GM20431 (cell line): ENCODE measurements around the gene ADAMTSL1.

Source experiments
- in situ Hi-C: fragments of 300-500 bp; cut with MseI, MboI; formaldehyde crosslinking; loops from one replicate; pipeline ENCODE4 v1.15.0; 2020; ENCODE audit warnings: low sequenced_read_pairs; ENCODE audit not compliant: unreplicated experiment

Gene ADAMTSL1

DNA sequence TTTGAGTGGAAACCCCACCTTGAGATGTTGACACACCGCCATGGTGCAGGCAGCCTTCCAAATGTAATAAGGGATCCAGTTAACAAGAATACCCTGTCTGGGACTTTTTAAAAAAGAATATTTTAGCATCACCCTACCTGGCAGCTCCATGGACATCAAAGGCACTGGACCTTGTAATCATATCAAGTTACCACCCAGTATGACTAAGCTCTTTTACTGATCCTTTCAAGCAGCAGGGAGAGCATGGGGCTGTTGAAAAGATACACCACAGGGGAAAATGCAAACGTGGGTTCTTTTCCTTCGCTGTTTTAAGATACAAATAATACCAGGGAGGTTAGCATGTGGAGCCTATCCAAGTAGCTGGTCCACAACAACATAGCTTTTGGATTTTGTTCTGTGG lies 347.8 kb downstream of the ADAMTSL1 start:
- in situ Hi-C loops: no loop called here

DNA sequence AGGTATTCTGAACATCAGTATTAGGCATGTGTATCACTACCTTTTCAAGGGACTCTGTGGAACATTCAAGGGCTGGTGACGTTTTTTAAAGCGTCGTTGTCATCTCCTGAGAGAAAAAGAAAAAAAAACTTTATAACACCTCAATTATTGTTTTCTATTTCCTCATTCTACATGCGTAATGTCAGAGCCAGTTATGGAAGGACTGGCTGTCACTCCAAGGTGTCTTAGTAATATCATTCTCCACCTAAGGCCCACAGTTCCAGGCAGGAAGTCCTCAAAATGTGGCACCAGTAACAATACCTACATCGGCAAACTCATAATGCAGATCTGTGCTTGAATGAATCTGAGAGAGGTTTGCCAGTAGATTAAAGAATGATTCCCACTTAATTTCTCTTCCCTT lies 348.9 kb downstream of the ADAMTSL1 start:
- in situ Hi-C loops: no loop called here

DNA sequence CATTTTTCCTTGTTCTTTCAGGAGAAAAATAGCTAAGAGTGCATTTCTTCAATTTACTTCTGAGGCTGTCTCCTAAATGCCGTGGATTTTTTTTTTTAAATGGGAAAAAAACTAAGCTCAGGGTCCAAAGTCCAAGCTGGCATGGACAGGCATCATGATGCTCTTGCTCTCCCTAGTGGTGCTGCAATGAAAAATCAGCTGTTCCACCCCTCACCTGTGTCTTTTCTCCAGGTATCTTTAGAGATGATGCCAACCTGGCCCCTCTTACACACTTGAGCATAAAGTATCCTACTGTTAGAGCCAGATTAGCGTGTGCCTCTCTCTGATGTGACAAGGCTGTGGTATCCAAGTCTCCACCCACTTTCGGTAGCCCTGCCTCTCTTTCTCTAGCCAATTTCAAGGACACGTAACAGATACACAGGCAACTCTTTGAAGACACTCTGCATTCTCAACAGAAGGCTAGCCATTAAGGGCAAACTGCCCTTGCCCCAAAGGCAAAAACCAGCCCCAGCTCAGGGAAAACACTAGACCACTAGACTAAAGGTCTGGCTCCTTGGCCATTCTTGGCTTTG lies 350.2 kb downstream of the ADAMTSL1 start:
- in situ Hi-C loops: no loop called here

DNA sequence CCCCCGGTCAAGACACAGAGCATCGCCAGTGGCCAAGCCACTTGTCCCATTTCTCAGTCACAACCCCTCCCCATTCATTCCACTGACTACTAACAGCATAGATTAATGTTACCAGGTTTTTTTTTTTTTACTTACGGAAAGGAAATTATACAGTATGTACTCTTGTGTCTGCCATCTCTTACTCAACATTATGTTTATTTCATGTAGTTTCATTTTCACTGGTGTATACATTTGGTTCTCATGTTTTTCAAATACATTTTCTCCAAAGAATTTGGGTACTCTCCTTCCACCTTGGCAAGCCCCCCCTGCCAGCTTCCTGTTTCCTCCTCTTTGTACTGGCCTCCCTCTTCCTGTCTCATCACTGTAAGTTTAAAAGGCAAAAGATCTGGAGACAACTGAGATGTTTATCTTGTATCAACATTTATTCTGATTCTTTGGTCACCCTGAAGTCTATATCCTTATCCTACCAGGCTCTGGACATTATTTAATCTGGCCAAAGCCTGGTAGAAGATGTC lies 351.8 kb downstream of the ADAMTSL1 start:
- in situ Hi-C loops: no loop called here

DNA sequence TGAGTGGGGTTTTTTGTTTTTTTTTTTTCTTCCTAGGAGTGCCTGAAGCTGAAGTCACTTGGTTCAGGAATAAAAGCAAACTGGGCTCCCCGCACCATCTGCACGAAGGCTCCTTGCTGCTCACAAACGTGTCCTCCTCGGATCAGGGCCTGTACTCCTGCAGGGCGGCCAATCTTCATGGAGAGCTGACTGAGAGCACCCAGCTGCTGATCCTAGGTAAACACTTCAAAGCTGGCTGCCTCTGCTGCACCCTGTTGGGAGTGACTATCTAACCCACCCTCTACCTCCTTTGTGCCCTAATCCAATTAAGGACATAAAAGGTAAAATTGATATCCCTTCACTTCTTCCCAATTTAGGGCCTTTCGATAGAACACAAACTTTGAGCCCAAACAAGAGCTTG lies 352.3 kb downstream of the ADAMTSL1 start:
- in situ Hi-C loops: no loop called here

DNA sequence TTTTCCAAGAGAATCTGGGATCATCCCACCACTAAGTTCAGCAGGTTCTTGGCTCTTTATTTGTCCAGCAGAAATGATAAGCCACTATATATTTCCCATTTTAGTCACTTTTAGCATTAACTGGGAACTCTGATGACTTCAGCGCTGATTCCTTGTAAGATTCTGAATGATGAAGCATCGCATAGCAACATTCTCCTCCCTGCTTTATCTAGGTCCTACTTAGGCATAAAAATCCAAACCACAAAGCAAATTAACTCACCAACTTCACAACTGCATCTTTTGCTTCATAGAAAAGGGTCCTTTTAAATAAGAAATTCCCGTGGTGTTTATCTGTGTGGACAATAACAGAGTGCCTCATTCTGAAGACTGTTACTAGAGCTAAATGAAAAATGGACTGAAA lies 355.1 kb downstream of the ADAMTSL1 start:
- in situ Hi-C loops: no loop called here

DNA sequence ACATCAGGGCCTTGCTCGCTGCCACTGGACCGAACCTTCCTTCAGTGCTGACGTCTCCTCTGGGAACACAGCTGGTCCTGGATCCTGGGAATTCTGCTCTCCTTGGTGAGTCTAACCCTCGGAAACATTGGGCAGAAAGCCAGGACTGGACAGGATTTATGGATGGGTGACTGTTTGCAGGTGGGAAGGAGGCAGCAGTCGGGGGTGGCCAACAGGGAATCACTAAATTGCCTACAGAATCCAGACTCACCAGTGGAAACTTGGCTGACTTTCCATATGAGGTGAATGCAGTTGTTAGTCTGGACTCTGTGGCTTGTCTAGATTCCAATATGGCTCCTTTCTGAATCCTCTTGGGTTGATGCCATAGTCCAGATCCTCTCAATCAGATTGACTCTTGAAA lies 355.9 kb downstream of the ADAMTSL1 start:
- in situ Hi-C loops: no loop called here

DNA sequence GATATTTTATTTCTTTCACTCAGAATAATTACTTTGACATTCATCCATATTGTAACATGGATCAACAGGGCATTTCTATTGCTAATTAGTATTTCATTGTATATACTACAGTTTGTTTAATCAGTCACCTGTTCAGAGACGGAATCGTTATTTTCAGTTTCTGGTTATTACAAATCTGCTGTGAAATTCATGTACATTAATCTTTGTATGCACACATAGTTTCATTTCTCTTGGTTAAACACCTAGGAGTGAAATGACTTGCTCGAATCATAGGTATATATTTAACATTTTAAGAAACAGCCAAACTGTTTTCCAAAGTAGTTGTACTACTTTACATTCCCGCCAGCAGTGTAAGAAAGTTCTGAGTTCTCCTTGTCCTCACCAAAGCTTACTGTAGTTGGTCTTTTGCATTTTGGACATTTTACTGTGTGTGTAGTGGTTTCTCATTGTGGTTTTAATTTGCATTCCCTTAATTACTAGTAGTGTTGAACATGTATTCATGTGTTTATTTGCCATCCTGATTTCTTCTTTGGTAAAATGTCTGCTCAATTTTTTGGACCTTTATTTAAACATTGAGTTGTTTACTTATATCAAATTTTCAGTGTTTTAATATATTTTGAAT lies 360.9 kb downstream of the ADAMTSL1 start:
- in situ Hi-C loops: no loop called here

DNA sequence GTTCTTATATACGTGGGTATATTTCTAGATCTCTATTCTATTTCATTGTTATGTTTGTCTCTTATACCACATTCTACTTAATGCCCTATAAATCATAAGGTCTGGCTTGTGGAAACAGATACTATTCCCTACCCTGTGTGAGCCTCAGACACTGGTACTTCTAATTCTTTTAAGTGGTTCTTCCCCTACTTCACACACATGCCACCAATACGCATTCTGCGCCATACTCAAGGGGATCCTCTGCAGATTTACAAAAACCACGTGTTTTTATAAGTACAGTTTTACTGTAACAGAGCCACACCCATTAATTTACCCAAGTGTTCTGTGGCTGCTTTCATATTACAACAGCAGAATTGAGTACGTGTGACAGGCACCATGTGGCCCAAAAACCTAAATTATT lies 363.4 kb downstream of the ADAMTSL1 start:
- in situ Hi-C loops: no loop called here

DNA sequence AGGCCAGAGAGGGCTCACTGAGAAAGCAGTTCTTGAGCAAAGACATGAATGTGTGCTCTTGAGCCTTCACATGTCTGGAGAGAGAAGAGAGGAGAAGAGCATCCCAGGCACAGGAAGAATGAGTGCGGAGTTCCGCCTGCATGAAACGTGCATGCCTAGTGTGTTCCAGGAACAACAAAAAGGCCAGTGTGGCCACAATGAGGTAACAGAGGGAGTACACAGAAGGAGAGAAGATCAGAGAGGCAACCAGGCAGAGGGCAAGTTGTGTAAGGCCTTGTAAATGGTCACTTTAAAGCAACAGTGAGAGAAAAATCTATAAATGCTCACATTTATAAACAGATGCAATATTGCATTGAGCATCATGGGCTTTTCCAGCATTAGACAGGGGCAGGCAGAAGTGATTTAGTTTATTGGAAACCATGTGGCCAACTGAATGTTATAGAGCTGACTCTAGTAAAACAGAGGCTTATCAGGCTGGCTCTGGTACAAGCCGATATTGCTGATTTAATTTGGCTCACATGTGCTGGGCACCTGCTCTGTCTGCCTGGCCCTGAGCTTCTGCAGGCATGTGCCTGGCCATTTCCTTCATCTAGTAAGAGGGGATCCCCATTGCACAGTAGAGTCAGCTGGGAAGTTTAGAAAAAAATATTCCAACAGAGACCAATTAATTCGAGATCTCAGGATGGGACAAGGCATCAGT lies 373.8 kb downstream of the ADAMTSL1 start:
- in situ Hi-C loops: no loop called here

DNA sequence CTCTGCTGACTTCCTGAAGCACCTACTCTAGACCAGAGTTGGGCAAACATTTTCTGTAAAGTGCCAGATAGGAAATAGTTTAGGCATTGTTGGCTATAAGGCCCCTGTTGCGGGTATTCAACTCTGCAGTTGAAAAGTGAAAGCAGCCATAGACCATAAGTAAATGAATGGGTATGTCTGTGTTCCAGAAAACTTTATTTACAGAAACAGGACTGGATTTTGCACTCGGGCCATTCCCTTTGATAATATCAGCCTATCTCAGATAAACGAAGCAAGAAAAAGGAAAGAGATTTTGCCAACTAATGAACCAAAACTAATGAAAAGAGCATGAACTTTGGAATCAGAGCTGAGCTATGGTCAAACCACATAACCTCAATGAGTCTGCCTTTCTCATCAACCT lies 374.7 kb downstream of the ADAMTSL1 start:
- in situ Hi-C loops: no loop called here

DNA sequence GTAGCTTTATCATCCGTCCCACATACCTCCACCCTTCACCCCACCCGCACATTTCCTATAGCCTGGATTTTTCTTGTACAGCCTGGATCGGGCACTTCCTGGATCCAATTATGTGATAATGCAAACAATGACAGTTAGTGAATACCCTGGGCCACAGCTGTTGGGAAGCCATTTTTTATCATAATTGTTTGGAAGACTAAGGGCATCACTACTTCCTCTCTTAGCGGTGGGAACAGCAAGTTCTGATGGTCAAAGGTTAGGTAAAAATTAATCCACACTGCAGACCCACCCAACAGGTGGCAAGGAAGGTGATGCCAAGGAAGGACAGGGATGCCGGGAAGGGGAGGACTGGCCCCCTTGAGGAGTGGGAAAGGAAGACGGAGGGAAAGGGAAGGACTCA lies 375.3 kb downstream of the ADAMTSL1 start:
- in situ Hi-C loops: no loop called here

DNA sequence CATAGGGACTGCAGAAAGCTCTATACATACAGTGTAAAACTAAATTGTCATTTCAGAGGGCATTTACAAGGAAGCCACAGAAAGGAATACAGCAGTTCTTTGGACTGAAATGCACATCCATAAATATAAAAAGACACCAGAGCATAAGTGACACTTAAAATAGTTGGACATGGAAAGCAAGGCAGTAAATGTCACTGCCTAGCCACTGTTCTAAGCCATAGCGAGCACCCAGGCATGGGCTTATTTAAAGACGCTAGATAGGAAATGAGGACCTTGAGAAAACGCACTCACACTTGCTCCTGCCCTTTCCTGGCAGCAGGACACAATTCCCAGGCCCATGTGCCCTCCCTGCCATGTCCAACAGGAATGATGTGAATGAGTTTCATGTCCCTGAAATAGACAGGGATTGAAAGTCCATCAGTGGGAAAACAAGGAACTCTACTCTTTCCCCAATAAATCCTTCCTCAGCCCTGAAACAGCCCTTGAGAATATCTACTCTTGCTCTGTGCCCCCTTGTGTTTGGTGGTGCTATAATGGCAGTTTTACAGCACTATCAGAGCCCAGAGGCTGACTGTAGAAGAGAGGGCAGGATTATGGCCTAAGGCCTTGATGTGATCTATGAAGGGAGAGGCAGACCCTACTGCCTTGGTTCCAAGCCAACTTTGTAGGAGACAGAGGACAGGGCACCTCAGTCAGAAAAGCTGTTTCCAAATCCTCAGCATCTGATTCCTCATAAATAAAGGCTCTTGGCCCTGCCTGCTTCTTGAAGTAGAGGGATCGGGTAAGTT lies 376.1 kb downstream of the ADAMTSL1 start:
- in situ Hi-C loops: no loop called here

DNA sequence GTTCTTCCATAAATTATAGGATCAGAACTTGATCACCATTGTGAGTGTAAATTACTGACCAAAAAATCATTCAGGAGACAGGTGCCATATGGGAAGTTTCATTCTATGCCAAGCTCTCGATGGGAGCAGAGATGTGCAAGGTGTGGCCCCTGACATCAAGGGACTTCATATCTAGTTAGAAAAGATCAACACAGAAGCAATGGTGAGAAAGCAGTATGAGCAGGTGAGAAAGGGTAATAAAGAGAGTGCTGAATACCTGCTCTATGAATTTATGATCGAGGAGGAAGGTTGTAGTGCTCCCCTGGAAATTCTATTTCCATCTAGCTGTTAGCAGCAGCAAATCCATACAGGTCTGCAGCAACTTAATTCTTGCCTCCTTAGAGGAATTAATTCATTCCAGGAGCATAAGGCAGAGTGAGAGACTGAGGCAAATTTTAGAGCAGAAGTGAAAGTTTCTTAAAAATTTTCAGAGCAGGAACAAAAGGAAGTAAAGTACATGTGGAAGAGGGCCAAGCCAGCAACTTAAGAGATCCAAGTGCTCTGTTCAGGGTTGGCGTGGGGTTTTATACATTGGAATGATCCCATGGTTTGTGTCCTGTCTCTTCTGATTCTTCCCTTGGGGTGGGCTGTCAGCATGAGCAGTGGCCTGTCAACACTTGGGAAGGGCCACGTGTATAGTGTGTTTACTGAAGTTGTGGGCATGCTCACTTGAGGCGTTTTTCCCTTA lies 377.3 kb downstream of the ADAMTSL1 start:
- in situ Hi-C loops: no loop called here

DNA sequence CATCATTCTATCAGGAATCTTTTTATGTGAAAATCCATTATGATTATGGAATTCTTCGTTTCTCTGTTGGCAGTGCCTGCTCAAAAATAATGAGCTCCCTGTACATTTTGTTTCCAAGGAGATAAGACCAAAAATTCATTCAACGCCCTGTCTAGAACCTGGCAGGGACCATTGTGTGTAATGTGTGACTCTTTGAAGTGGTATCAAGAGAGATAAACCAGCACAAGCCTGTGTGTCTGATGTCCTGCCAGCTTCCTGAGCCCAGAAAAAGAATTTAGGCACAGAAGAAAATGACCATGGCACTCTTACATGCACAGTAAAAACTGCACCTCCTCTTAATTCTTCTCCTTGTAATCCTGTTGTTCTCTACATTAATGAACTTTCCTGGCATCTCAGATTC lies 381.7 kb downstream of the ADAMTSL1 start:
- in situ Hi-C loops: no loop called here

DNA sequence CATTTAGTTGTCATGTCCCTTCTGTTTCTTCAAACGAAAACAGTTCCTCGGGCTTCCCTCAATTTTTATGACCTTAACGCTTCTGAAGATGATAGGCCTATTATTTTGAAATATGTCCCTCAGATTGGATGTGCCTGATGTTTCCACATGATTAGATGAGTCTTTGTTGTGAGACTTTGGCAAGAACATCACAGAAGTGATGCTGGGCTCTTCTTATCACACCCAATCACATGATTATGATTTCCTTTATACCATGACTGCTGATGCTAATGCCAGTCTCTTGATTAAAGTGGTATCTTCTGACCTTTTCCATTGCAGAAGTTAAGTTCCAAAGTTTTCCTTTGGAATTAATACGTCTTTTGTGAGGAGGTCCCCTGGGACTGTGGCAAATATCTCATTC lies 383.4 kb downstream of the ADAMTSL1 start:
- in situ Hi-C loops: no loop called here

DNA sequence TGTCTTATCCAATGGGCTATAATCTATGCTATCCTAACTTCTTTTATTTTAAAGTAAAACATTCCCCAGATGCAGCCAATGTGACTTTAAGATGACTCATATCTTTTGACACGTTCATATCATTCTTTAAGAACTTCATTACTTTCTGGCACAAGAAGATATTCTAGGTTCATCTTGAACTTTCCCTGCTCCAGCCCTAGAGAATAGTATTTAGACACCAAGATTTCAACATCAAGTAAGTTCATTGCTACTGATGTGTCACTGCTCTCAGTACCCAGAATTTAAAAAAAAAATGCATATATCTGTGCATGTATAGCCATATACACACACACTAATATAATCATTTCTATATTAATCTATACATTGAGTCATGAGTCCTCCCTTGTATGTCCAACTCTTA lies 383.8 kb downstream of the ADAMTSL1 start:
- in situ Hi-C loops: no loop called here

DNA sequence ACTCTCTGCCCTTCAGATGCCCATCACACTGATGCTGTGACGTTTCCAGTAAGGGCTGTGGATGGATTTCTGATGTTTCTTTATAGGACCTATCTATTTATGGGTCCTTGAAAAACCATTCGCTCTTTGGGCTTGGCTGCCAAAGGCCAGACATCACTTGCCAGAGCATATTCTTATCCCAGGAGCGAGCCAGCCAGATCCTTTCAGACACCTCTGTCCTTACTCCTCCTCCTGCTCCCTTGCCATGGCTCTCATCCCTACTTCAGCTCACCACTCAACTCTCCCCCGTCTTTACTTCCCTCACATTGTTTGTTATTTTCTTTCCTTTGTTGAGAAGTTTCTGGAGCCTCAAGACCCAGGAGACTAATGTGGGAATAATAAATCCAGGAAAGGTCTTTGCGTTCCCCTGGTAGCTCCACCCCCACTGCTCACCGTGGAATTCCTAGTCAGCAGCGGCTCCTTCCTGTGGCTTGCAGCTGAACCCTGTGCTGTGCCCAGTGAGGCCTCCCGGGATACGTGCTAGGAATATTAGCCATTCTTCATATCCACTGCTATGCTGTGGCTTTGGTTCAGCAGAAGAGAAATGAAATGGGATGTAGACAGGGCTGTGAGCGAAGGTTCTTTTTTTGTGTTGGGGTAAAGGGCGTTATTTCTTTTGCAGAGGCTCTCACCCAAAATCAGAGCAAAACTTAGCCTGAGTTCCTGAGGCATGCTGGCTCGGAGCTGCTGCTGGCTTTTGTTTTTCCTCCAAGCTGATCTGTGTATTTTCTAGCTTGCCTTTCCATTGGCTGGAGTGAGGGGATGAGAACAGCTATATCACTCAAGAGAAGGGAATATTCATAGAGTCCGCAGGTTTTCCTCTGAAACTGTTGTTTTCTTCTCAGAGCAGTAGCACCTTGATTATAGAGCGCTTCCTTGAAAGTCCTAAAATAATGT lies 387.9 kb downstream of the ADAMTSL1 start:
- in situ Hi-C loops: no loop called here

DNA sequence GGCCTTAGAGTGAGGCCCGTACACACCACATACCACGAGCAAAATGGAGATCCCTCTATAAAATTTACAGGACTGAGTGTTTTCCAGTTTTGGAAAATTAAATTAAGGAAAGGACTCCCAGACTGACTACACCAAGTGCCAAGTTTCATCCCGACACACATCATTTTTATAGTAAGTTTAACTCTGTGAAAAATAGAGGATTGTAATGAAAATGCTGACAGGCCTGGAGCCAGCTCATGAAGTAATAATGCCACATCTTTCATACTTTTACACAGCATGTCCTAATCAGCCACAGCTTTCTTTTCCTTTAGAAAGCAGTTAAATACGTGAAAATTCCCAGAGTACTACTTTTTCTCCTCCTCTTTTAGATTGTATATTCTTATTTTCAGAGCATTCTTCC lies 389.8 kb downstream of the ADAMTSL1 start:
- in situ Hi-C loops: no loop called here
